A549 (cell line): ENCODE results near the gene ATG101. TPM values are rescaled to one million over a fixed set of nuclear protein-coding genes. Genes with fewer than 3 reads are reported as not detected.
A peak's percentile ranks its signal among the peaks of the same experiment; 100 is the strongest.

Experiments used
- ATAC-seq, 2 experiments: fragments of 200-7000 bp in 1 of 2; fragments of >200 bp in 1 of 2; cut with Nextera tagmentation in 1 of 2; cut with Tn5 transposase in 1 of 2; 3 replicates each; pipeline versions ENCODE4 v1.8.0 to v1.9.1; 2018 to 2020; ENCODE audit warnings: mild to moderate bottlenecking in 1 of 2, moderate library complexity in 1 of 2
- CTCF ChIA-PET: fragments of 300-600 bp; sonication (Branson Sonifier 250); formaldehyde crosslinking; extraction: SDS; loops from one replicate; lab custom pipeline; 2021; ENCODE audit warnings: antibody characterized with exemption, inconsistent platforms; lab: Yijun Ruan, JAX
- POLR2A ChIA-PET: fragments of 350-600 bp; formaldehyde crosslinking; extraction: SDS; loops from one replicate; lab custom pipeline; 2021; ENCODE audit warnings: antibody characterized with exemption, inconsistent platforms; lab: Yijun Ruan, JAX
- DNase-seq, 2 experiments: peaks; one replicate each; pipeline versions ENCODE4 v3.0.0 to v3.0.0-alpha.2; 2011 to 2016; ENCODE audit warnings: low read depth in 1 of 2, low spot score in 1 of 2
- FAIRE-seq: peaks from 2 replicates; lab custom pipeline; 2011; peaks lifted over from hg19 to GRCh38; lab: Jason Lieb, UNC
- H3K27ac ChIP-seq, 2 experiments: fragments of >200 bp; sonication (Bioruptor Twin); formaldehyde crosslinking; 3 replicates each; pipeline ENCODE4 v1.5.1; 2016 to 2017
- H3K4me1 ChIP-seq: fragments of >200 bp; sonication (Bioruptor Twin); formaldehyde crosslinking; 3 replicates; pipeline ENCODE4 v1.6.1; 2016
- H3K4me2 ChIP-seq: fragments of >200 bp; sonication (Bioruptor Twin); formaldehyde crosslinking; 3 replicates; pipeline ENCODE4 v1.6.1; 2016
- H3K4me3 ChIP-seq: fragments of >200 bp; sonication (Bioruptor Twin); formaldehyde crosslinking; 3 replicates; pipeline ENCODE4 v1.5.1; 2016
- H3K9me3 ChIP-seq: fragments of >200 bp; sonication (Bioruptor Twin); formaldehyde crosslinking; 3 replicates; pipeline ENCODE4 v1.6.1; 2016
- ATOH8 ChIP-seq: fragments of 250-450 bp; sonication (Bioruptor Pico); IDR thresholded peaks from 2 replicates; pipeline ENCODE4 v1.5.0; 2020; ENCODE audit warnings: low read depth, mild to moderate bottlenecking, moderate library complexity
- CHD2 ChIP-seq: fragments of 150-350 bp; IDR thresholded peaks from 2 replicates; pipeline ENCODE4 v1.6.1; 2014; ENCODE audit warnings: low read length; ENCODE audit not compliant: partially characterized antibody
- E2F6 ChIP-seq: IDR thresholded peaks from 2 replicates; pipeline ENCODE4 v1.6.1; 2012; ENCODE audit warnings: low read depth, borderline replicate concordance
- EHF ChIP-seq: fragments of 250-450 bp; sonication (Bioruptor Pico); IDR thresholded peaks from 2 replicates; pipeline ENCODE4 v1.5.0; 2020; ENCODE audit warnings: mild to moderate bottlenecking
- EP300 ChIP-seq, 2 experiments: fragments of >200 bp; sonication (Bioruptor Twin); formaldehyde crosslinking; IDR thresholded peaks; 2 replicates in 1 of 2; 3 replicates in 1 of 2; pipeline ENCODE4 v1.6.1; 2016 to 2017
- FOSB ChIP-seq: fragments of 250-450 bp; sonication (Bioruptor Pico); IDR thresholded peaks from 2 replicates; pipeline ENCODE4 v1.5.0; 2020; ENCODE audit warnings: mild to moderate bottlenecking, moderate library complexity
- FOSL2 ChIP-seq, 2 experiments: fragments of 450-650 bp in 1 of 2; fragments of >200 bp in 1 of 2; sonication (Bioruptor Twin) in 1 of 2; formaldehyde crosslinking; IDR thresholded peaks; 2 replicates each; pipeline versions ENCODE4 v1.5.0 to v1.6.1; 2016 to 2020; ENCODE audit warnings: mild to moderate bottlenecking in 1 of 2, moderate library complexity in 1 of 2
- FOXS1 ChIP-seq: fragments of 250-450 bp; sonication (Bioruptor Pico); IDR thresholded peaks from 2 replicates; pipeline ENCODE4 v1.5.0; 2020; ENCODE audit warnings: mild to moderate bottlenecking, moderate library complexity
- HDAC2 ChIP-seq: fragments of 200-600 bp; sonication (generic); IDR thresholded peaks from 2 replicates; pipeline ENCODE4 v1.6.1; 2016
- HEYL ChIP-seq: fragments of 250-450 bp; sonication (Bioruptor Pico); IDR thresholded peaks from 2 replicates; pipeline ENCODE4 v1.8.0; 2021; ENCODE audit warnings: mild to moderate bottlenecking, moderate library complexity
- HMGXB4 ChIP-seq: fragments of 250-450 bp; sonication (Bioruptor Pico); IDR thresholded peaks from 2 replicates; pipeline ENCODE4 v1.5.0; 2021; ENCODE audit warnings: mild to moderate bottlenecking, moderate library complexity, borderline replicate concordance
- HOXA7 ChIP-seq: fragments of 250-450 bp; sonication (Bioruptor Pico); IDR thresholded peaks from 2 replicates; pipeline ENCODE4 v1.5.0; 2020; ENCODE audit warnings: mild to moderate bottlenecking, moderate library complexity
- HOXB5 ChIP-seq: fragments of 250-450 bp; sonication (Bioruptor Pico); IDR thresholded peaks from 2 replicates; pipeline ENCODE4 v1.5.0; 2020; ENCODE audit warnings: mild to moderate bottlenecking, moderate library complexity
- JUN ChIP-seq, 2 experiments: fragments of >200 bp; sonication (Bioruptor Twin); formaldehyde crosslinking; IDR thresholded peaks; 2 replicates in 1 of 2; 3 replicates in 1 of 2; pipeline ENCODE4 v1.6.1; 2016 to 2017
- KDM5A ChIP-seq: fragments of 200-600 bp; sonication (generic); IDR thresholded peaks from 2 replicates; pipeline ENCODE4 v1.6.1; 2016; ENCODE audit warnings: antibody characterized with exemption, mild to moderate bottlenecking
- PBX3 ChIP-seq: IDR thresholded peaks from 2 replicates; pipeline ENCODE4 v1.6.1; 2012
- POLR2A ChIP-seq: IDR thresholded peaks from 2 replicates; pipeline ENCODE4 v1.6.1; 2012; ENCODE audit warnings: mild to moderate bottlenecking, low read length
- POLR2AphosphoS2 ChIP-seq: conservative IDR thresholded peaks from 2 replicates; pipeline ENCODE4 v1.6.1; 2012; ENCODE audit warnings: low read length, improper control_type of control experiment, inconsistent platforms
- RARB ChIP-seq: fragments of 250-450 bp; sonication (Bioruptor Pico); IDR thresholded peaks from 2 replicates; pipeline ENCODE4 v1.8.0; 2021; ENCODE audit warnings: mild to moderate bottlenecking, moderate library complexity
- RCOR1 ChIP-seq: fragments of 150-350 bp; IDR thresholded peaks from 2 replicates; pipeline ENCODE4 v1.6.1; 2014; ENCODE audit warnings: antibody characterized with exemption, low read length, low read depth
- REST ChIP-seq: fragments of 200-600 bp; sonication (generic); IDR thresholded peaks from 2 replicates; pipeline ENCODE4 v1.6.1; 2016; ENCODE audit warnings: antibody characterized with exemption, mild to moderate bottlenecking, moderate library complexity
- TFCP2L1 ChIP-seq: fragments of 250-450 bp; sonication (Bioruptor Pico); IDR thresholded peaks from 2 replicates; pipeline ENCODE4 v1.5.0; 2021; ENCODE audit warnings: mild to moderate bottlenecking
- ZFP36 ChIP-seq: fragments of 450-650 bp; IDR thresholded peaks from 2 replicates; pipeline ENCODE4 v1.6.1; 2014; ENCODE audit warnings: borderline replicate concordance; ENCODE audit not compliant: partially characterized antibody
- ZSCAN20 ChIP-seq: fragments of 250-450 bp; sonication (Bioruptor Pico); IDR thresholded peaks from 2 replicates; pipeline ENCODE4 v1.8.0; 2022; ENCODE audit warnings: mild to moderate bottlenecking, moderate library complexity
- WGBS: methylation state at CpG from one replicate; pipeline ENCODE4 v1.1.6; 2017; ENCODE audit errors: missing lambda C conversion rate; 5-methylcytosine and 5-hydroxymethylcytosine counted together
- polyA plus RNA-seq, 4 experiments: library from polyadenylated mRNA; depleted of rRNA in 3 of 4; stranded (reverse); fragments of >200 nt; fragmentation: RNase III in 1 of 4; extraction: RNeasy Plus Mini Kit Qiagen cat#74134 plus additional on column Dnase treatment in 1 of 4; gene quantifications; 2 replicates in 3 of 4; 3 replicates in 1 of 4; pipeline ENCODE4 v1.2.3, GENCODE V29; 2011 to 2017

ATG101 gene
- polyA plus RNA-seq, 2 of the 4 experiments (the other 2 are of a cell fraction): 87.9 to 141 TPM

GRCh38 chr12:52037248-52037861, 32.4 kb upstream of the ATG101 start:
- 20% methylated on average over 13 of the region's 59 CpGs for WGBS
- TF ChIP-seq PBX3 (no peak), E2F6 (no peak), JUN (IDR thresholded peaks at IDR 0.05) (no peak; a peak in 1 of 5 replicates), REST (no peak), KDM5A (no peak), ZSCAN20 (CRISPR knock-in tag) (no peak), EP300 (IDR thresholded peaks at IDR 0.05) (no peak), FOSB (peak; percentile 65; the same call in 1 of the 2 replicates), HEYL (peak; percentile 64; the same call in 1 of the 2 replicates), POLR2AphosphoS2 (no peak), FOXS1 (CRISPR knock-in tag) (no peak), HOXB5 (CRISPR knock-in tag) (no peak; the same call in 1 of the 2 replicates), EHF (CRISPR knock-in tag) (peak; percentile 71; the same call in 1 of the 2 replicates), TFCP2L1 (CRISPR knock-in tag) (0 out of 2 replicates have a peak, but pooled peaks have one; percentile 29), RCOR1 (no peak), ATOH8 (no peak), POLR2A (no peak), ZFP36 (no peak), HMGXB4 (CRISPR knock-in tag) (peak; percentile 73; the same call in 1 of the 2 replicates), HOXA7 (CRISPR knock-in tag) (no peak), RARB (CRISPR knock-in tag) (0 out of 2 replicates have a peak, but pooled peaks have one; percentile 19), FOSL2 (IDR thresholded peaks at IDR 0.05) (no peak), FOSL2 (CRISPR knock-in tag; IDR thresholded peaks at IDR 0.05) (no peak), CHD2 (no peak), HDAC2 (no peak)

More at GRCh38 chr12:52037248-52037861, 32.4 kb upstream of the ATG101 start:
- no peaks in the 10 kb centered on the region for H3K9me3 ChIP-seq
- ATAC-seq: no peak
- no peak for FAIRE-seq
- peak overlapping the region; percentile 96 for H3K4me2 ChIP-seq
- DNase-seq: no peak
- peaks cover 17% of the 10 kb centered on the region for H3K4me1 ChIP-seq
- H3K4me3 ChIP-seq: peak overlapping the region; percentile 70
- H3K27ac ChIP-seq: peak overlapping the region; percentile 81 to 93
- CTCF ChIA-PET: interaction anchor here (1.3 to 41.8 kb wide), 4 partner anchors 12 to 84 kb away, joined by 4 to 1730 read pairs (median 985); partner anchors contain the start of genes ATG101, NR4A1, SMIM41 and TAMALIN
- POLR2A ChIA-PET: interaction anchor here (0.7 to 3.8 kb wide), 2 partner anchors 14 to 32 kb away, joined by 4 to 19 read pairs; partner anchors contain the start of genes ATG101 and NR4A1
